Activated CD8-positive, alpha-beta memory T cell treated with anti-CD3 and anti-CD28 coated beads for 48 hours (primary cell): ENCODE data around the gene SNX25.
A peak's percentile ranks its signal among the peaks of the same experiment; 100 is the strongest.
"Not testable (repeated sequence)": the region's sequence is repeated elsewhere in the genome, so short reads cannot be mapped to it uniquely, and the experiment has no call there.

Source experiments
- DNase-seq, 3 experiments: peaks; one replicate each; pipeline ENCODE4 v3.0.0-alpha.2; 2020; ENCODE audit warnings: low read depth in 2 of 3, low spot score in 2 of 3

Gene SNX25

DNA sequence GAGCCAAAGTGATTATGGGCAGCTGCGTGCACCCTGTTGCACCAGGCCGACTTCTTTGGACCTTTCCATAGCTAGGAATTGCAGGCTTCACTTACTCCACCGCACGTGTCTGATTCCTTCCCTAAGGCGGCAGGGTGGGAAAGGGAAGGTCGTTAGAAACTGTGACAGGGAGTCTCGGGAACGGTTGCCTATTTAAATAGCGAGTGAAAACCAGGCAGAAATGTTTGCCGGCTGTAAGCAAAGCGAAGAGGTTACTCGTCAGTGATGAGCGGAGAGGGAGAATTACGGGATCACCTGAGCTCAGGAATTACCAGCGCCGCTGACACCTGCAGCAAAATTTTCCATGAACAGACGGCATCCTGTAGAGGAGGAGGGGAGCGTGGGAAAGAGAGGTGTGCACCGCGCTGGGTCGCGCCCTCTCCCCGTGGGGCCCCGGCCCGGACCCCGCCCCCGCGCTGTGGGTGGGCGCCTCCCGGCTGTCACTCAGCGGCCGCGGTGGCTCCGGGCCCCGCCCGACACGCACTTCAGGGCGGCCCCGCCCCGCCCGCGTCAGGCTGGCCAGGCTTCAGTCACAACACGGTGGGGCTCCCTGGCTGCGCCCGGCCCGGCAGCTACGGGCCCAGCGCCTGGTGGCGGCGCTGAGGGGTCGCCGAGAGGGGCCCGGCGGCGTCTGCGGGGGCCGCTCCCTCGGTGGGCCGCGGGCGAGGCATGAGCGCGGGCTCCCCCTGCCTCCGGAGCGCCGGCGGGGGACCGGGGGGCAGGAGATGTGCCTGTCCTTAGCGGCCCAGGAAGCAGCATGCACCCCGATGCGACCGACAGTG is at the start of gene SNX25:
Gene SNX25, plus strand, starts transcription at position 568 of the 821 bp plus-strand sequence. Its CDS starts 229 bp downstream, at position 797.
- DNase-seq = peak; percentile 69 to 82 (median 72)

DNA sequence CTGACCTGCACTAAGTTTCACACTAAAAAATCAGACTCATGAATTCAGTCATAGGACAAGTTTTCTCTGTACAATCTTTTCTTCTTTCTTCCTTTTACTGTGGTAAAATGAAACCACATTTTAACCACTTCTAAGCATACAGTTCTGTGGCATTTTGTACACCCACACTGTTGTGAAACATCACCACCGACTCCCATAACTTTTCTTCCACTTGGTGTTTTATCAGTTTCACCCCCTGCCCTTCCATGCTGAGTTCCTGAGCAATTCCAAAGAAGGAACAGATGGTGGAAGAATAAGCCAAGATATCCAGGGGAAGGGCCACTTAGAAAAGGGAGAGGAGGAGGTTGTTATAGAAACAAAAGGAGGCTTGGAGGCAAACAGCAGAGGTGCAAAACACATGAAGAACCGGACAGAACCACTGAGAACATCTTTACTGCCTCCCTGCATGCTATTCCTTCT is 43.8 kb upstream of the SNX25 start:
- no peak for DNase-seq

DNA sequence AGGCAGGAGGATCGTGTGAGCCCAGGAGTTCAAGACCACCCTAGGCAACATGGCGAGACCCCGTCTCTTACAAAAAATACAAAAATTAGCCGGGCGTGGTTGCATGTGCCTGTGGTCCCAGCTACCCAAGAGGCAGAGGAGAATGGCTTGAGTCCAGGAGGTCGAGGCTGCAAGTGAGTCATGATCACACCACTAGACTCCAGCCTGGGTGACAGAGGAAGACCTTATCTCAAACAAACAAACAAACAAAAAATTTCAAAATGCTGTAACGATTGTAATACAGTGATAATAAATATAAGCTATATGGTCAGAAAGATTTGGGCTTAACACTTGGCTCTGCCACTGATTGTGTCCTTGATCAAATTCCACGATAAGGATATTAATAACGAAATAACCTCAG is 42.2 kb upstream of the SNX25 start:
- no peak for DNase-seq

- no peak for DNase-seq
These were observed 37.9 kb upstream of the SNX25 start for GRCh38 chr4:185171373-185172071.

GRCh38 chr4:185179488-185179887 is 29.9 kb upstream of the SNX25 start:
- no peak for DNase-seq

GRCh38 chr4:185182239-185182638 is 27.2 kb upstream of the SNX25 start:
- no peak for DNase-seq

- DNase-seq = no peak
These were observed 25.6 kb upstream of the SNX25 start for GRCh38 chr4:185183622-185184281.

DNA sequence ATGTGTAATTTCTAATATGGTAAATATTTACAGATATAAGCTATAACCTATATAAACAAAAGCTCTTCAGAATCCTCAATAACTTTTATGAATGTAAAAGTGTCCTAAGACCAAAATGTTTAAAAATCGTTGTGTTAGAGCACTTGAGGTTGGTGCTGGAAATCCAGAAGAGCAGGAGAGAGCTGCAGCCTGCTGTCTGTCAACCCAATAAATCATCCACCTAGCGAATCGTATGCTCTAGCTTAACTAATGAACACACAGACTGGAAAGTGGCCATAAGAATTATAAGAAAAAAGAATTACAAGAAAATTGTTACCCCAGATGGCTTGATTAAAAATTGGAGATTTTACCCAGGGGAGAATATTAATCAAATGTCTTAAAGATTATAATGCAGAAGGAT is 22.6 kb upstream of the SNX25 start:
- no peak for DNase-seq

DNA sequence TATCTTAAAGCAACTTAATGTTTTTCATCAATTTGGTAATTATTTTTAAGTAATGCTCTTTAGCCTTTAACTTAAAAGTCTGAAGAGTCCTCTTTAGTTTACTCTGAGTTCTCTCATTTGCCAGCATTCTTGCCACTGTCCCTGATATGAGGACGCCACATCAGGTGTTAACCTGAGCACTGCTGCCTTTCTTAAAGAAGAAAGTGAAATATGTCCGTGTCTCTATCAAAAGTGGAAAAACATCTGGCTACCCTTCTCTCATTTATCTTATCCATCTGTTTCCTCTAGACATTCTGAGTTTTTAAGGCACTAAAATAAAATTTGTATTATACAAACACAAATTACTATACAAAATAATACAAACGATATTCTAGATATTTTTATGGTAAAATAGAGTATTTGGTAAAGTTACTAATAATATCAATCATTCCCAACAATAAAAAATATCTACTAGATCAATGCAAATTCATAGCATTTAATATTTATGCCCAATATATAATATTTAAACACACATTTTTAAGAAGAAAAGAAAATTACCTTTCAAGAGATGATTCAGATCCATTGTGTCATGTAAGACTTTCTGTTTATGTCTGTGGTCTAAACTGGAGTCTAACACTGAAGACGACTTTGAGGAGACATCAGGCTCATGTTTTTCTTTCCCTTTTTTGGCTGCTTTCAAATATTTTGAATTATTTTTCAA is 19.6 kb upstream of the SNX25 start:
- no peak for DNase-seq

- no peak for DNase-seq
These were observed 19.0 kb upstream of the SNX25 start for GRCh38 chr4:185190306-185190856.

DNA sequence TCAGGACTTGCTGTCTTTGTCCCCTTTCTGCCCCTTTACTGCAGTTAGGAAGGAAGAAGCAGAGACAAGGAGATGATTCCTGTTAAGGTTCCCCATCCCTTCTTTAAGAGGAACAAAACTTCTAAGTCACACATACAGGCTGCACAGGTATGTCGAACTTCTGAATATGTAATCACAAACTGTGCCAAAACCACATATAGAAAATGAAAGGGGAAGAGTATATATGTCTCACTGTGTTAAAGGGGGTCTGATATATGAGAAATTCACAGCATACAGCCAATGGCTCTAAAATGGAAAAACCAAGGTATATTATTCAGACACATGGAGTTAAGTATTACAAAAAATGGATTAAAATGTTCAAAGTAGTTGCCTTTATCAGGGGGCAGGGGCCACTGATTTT is 17.3 kb upstream of the SNX25 start:
- DNase-seq = no peak

DNA sequence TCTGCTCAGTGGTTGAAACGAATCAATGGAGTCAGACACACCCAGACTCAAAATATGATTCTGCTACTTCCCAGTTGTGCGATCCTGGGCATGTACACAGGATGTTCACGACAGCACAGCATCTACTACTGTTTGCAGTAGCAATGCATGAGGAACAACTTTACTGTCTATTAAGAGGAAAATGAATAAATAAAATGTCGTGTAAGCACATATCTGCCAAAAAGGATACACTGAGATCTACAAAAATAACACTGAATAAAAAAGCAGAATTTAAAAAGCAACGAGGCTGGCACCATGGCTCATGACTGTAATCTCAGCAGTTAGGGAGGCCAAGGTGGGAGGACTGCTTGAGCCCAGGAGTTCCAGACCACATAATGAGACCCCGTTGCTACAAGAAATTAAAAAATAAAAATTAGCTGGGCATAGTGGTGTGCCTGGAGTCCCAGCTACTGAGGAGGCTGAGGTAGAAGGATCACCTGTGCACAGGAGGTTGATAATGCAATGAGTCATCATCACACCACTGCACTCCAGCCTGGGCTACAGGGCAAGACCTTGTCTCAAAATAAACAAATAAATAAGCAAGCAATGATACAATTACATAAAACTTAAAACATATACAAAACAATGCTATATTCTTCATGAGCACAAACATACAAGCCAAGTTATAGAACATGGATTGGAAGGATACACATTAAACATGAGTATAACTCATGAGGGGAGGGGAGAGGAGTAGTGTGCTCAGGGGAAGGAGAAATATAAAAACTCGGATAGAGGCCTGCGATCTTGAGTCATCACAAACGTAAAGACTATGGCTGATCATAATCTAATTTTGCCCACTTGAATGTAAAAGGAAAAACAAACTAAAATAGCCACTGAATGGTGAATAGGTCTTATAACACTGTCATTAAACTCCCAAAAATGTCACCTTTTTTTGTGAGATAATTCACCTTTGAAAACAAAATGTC is 14.2 kb upstream of the SNX25 start:
- DNase-seq = no peak

- no peak for DNase-seq
These were observed 13.0 kb upstream of the SNX25 start for GRCh38 chr4:185196437-185196836.

DNA sequence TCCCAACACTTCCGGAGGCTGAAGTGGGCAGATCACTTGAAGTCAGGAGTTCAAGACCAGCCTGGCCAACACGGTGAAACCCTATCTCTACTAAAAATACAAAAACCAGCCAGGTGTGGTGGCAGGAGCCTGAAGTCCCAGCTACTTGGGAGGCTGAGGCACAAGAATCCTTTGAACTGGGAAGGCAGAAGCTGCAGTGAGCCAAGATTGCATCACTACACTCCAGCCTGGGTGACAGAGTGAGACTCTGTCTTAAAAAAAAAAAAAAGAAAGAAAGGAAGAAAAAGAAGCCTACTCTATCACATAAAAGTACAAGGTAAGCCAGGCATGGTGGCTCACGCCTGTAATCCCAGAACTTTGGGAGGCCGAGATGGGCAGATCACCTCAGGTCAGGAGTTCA is 11.2 kb upstream of the SNX25 start:
- not testable (repeated sequence) for DNase-seq

GRCh38 chr4:185201977-185202962 is 7.1 kb upstream of the SNX25 start:
- DNase-seq = no peak

GRCh38 chr4:185202984-185203485 is 6.4 kb upstream of the SNX25 start:
- DNase-seq = no peak

- DNase-seq = peak; percentile 55 to 67 (median 57)
These were observed 5.7 kb upstream of the SNX25 start, which contains the start of gene CFAP97 for GRCh38 chr4:185203486-185204237. Gene CFAP97 (minus strand): TSS chr4:185204000. CDS start chr4:185191196, 12,804 bp downstream.
